Type B pancreatic cell (in vitro differentiated cells): ENCODE data around the gene ADAM12. TPM values are rescaled to one million over a fixed set of nuclear protein-coding genes. Genes with fewer than 3 reads are reported as not detected.
A peak's percentile ranks its signal among the peaks of the same experiment; 100 is the strongest.

Experiments used
- DNase-seq: peaks from one replicate; pipeline ENCODE4 v3.0.0; 2021; ENCODE audit warnings: mixed read lengths; ENCODE audit not compliant: unreplicated experiment; ENCODE audit errors: extremely low spot score
- H3K27ac Mint-ChIP-seq: 2 replicates; pipeline ENCODE4 v1.8.0; 2021; ENCODE audit warnings: mild to moderate bottlenecking, mixed read lengths
- H3K27me3 Mint-ChIP-seq: 2 replicates; pipeline ENCODE4 v1.8.0; 2021; ENCODE audit warnings: mixed read lengths
- H3K36me3 Mint-ChIP-seq: 2 replicates; pipeline ENCODE4 v1.8.0; 2021; ENCODE audit warnings: mixed read lengths
- H3K4me1 Mint-ChIP-seq: one replicate; pipeline ENCODE4 v1.8.0; 2021; ENCODE audit warnings: mixed read lengths; ENCODE audit not compliant: unreplicated experiment
- H3K4me3 Mint-ChIP-seq: 2 replicates; pipeline ENCODE4 v1.8.0; 2021; ENCODE audit warnings: mild to moderate bottlenecking, mixed read lengths
- H3K9me3 Mint-ChIP-seq: 2 replicates; pipeline ENCODE4 v1.8.0; 2021; ENCODE audit warnings: mixed read lengths
- CTCF ChIP-seq: fragments of 200-600 bp; sonication (generic); conservative IDR thresholded peaks from 2 replicates; pipeline ENCODE4 v1.5.0; 2021; ENCODE audit warnings: antibody characterized with exemption, mild to moderate bottlenecking
- total RNA-seq: library from RNA; stranded (reverse); gene quantifications from 2 replicates; pipeline ENCODE4 v1.2.1, GENCODE V29; 2021; ENCODE audit warnings: low replicate concordance

ADAM12 gene
- total RNA-seq, 1 donor from 2014 or later = 31.6 TPM

GRCh38 chr10:126337251-126337810 lies 50.9 kb downstream of the ADAM12 start:
- DNase-seq = no peak
- Mint-ChIP-seq H3K27ac (no peak overlapping the region), H3K27me3 (peaks cover 12% of the 10 kb centered on the region), H3K9me3 (no peaks in the 10 kb centered on the region), H3K4me3 (no peak overlapping the region), H3K4me1 (peaks cover 22% of the 10 kb centered on the region), H3K36me3 (no peaks in the 10 kb centered on the region)
- no peak for TF ChIP-seq CTCF

DNA sequence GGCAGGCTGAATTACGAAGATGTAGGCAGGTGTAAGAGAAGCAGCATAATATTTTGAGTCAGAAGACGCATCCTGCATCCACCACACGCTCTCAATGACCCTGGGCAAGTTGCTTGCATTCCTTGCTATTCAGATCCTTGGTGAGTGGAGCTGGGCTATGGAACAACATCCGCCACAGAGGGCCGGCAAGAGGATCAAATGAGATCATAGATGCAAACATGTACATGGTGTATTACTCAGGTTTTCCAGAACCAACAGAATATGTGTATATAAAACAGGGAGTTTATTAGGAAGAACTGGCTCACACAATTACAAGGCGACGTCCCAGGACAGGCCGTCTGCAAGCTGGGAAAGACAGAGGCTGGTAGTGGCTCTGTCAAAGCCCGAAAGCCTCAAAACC lies 51.5 kb downstream of the ADAM12 start:
- H3K4me1 Mint-ChIP-seq = peaks cover 22% of the 10 kb centered on the region
- no peak overlapping the region for H3K27ac Mint-ChIP-seq
- no peak for DNase-seq
- no peaks in the 10 kb centered on the region for H3K36me3 Mint-ChIP-seq
- TF ChIP-seq CTCF = no peak
- H3K27me3 Mint-ChIP-seq = peaks cover 9% of the 10 kb centered on the region
- H3K9me3 Mint-ChIP-seq = no peaks in the 10 kb centered on the region
- H3K4me3 Mint-ChIP-seq = no peak overlapping the region

DNA sequence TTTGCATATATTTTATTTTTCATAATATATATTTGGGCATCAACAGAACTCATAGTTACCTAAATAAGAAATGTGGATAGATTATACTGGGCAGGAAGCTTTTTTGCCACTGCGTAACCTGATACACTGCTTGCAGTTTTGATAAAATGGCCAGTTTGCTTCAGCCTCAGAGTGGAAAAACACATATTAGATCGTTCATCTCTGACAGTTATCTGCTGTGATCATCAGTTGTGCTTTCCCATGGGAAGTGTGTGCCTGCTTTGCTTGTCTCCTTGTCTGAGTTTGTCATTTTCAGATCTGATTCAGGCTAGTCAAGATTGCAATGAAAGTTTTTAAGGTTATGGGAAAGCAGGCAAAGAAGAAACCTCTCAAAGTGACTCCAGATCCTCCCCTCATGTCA lies 54.0 kb downstream of the ADAM12 start:
- H3K4me3 Mint-ChIP-seq = no peak overlapping the region
- no peak for TF ChIP-seq CTCF
- H3K27me3 Mint-ChIP-seq = peaks cover 9% of the 10 kb centered on the region
- H3K36me3 Mint-ChIP-seq = no peaks in the 10 kb centered on the region
- no peaks in the 10 kb centered on the region for H3K9me3 Mint-ChIP-seq
- peaks cover 22% of the 10 kb centered on the region for H3K4me1 Mint-ChIP-seq
- DNase-seq = no peak
- H3K27ac Mint-ChIP-seq = no peak overlapping the region

- peaks cover 22% of the 10 kb centered on the region for H3K4me1 Mint-ChIP-seq
- peaks cover 13% of the 10 kb centered on the region for H3K27me3 Mint-ChIP-seq
- TF ChIP-seq CTCF = no peak
- no peaks in the 10 kb centered on the region for H3K36me3 Mint-ChIP-seq
- H3K4me3 Mint-ChIP-seq = no peak overlapping the region
- no peak overlapping the region for H3K27ac Mint-ChIP-seq
- H3K9me3 Mint-ChIP-seq = no peaks in the 10 kb centered on the region
- DNase-seq = no peak
Observed at GRCh38 chr10:126332576-126332975, 55.7 kb downstream of the ADAM12 start.

DNA sequence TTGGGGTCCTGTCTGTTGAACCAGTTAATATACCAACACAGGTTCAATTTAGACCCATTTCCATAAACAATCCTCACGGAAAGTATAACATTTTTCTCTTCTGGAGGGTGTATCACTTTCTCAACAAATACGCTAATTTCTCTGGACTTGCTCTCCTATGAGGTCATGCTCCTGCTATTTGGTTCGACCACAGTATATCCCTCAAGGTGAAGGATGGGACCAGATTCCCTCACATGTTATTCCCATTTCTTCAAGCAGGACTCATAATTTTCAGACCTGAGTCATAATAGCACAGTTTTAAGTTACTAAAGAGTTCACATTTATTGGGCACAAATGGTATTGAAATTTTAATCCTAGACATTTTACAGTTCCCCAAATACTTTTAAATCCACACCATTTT lies 57.2 kb downstream of the ADAM12 start:
- DNase-seq = no peak
- no peaks in the 10 kb centered on the region for H3K9me3 Mint-ChIP-seq
- peaks cover 18% of the 10 kb centered on the region for H3K4me1 Mint-ChIP-seq
- H3K27ac Mint-ChIP-seq = no peak overlapping the region
- H3K4me3 Mint-ChIP-seq = no peak overlapping the region
- peaks cover 4% of the 10 kb centered on the region for H3K36me3 Mint-ChIP-seq
- H3K27me3 Mint-ChIP-seq = peaks cover 13% of the 10 kb centered on the region
- no peak for TF ChIP-seq CTCF

DNA sequence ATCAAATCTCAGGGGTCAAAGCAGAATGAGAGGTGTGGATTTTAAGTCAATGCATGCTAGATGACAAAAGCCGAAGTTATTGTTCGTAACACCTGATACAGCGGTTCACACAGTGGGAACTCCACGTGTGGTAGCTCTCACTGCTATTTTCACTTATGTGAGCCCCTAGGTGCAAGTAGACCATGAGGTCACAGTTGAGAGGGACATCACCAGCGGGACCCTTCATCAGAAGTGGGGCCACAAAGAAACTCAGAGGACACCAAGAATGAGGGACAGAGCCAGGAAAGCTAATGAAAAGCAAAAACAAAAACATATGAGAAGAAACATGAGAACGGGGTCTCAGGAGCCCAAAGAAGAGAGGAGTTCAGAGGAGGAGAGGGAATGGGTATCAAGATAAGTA lies 63.5 kb downstream of the ADAM12 start:
- no peak for DNase-seq
- no peak overlapping the region for H3K27ac Mint-ChIP-seq
- H3K9me3 Mint-ChIP-seq = peaks cover 6% of the 10 kb centered on the region
- H3K36me3 Mint-ChIP-seq = peaks cover 4% of the 10 kb centered on the region
- peak overlapping the region; percentile 16 for H3K4me3 Mint-ChIP-seq
- H3K27me3 Mint-ChIP-seq = peaks cover 8% of the 10 kb centered on the region
- no peak for TF ChIP-seq CTCF
- H3K4me1 Mint-ChIP-seq = peaks cover 23% of the 10 kb centered on the region
